ENCODE data around the gene LRCH1.

GRCh38 chr13:46773541-46773940 lies 220.6 kb downstream of the LRCH1 start:
- TF ChIP-seq CTCF (conservative IDR thresholded peaks at IDR 0.05 in 1 of 2, IDR thresholded peaks at IDR 0.05 in 1 of 2; ENCODE audit: low read depth in 1 of 2, low read length in 2 of 2) (no peak), EZH2 (IDR thresholded peaks at IDR 0.05; ENCODE audit: low read length, missing control alignments) (no peak)

Data from fibroblast of lung (primary cell).